A549 (cell line): Measurements from ENCODE around the gene TIPARP.

Experiments
- CTCF ChIP-seq: fragments of >200 bp; sonication (Bioruptor Twin); formaldehyde crosslinking; IDR thresholded peaks from 3 replicates; pipeline ENCODE4 v1.5.1; 2016
- MYC ChIP-seq: IDR thresholded peaks from 2 replicates; pipeline ENCODE4 v1.6.1; 2012; ENCODE audit warnings: mild to moderate bottlenecking, inconsistent platforms, low read length, improper control_type of control experiment, borderline replicate concordance
- REST ChIP-seq: fragments of 200-600 bp; sonication (generic); IDR thresholded peaks from 2 replicates; pipeline ENCODE4 v1.6.1; 2016; ENCODE audit warnings: antibody characterized with exemption, mild to moderate bottlenecking, moderate library complexity

- TF ChIP-seq REST (no peak), CTCF (no peak), MYC (no peak)
Measured at GRCh38 chr3:156726456-156726855, 52.1 kb downstream of the TIPARP start.
